ENCODE results near the gene TP53INP2.

Gene TP53INP2

GRCh38 chr20:34706302-34706875, 2.2 kb downstream of the TP53INP2 start:
- Histone ChIP-seq H3K18ac (ENCODE audit: low read length) (no peak overlapping the region), H3K9me3 (replicated peaks in 1 of 2; ENCODE audit: control insufficient read depth in 2 of 2, insufficient read depth in 1 of 2, low read depth in 1 of 2, low read length in 2 of 2) (no peaks in the 10 kb centered on the region), H3K9ac (ENCODE audit: low read depth, low read length, poor library complexity) (no peak overlapping the region), H3K4me3 (ENCODE audit: low read length in 2 of 2) (no peak overlapping the region), H4K91ac (ENCODE audit: low read depth, low read length, poor library complexity) (no peak overlapping the region), H4K8ac (ENCODE audit: low read depth, low read length) (no peak overlapping the region), H2AK5ac (ENCODE audit: low read depth, low read length) (no peak overlapping the region), H3K4me2 (ENCODE audit: insufficient read depth, low read length, poor library complexity, severe bottlenecking) (no peak overlapping the region), H3K27me3 (ENCODE audit: control insufficient read depth in 3 of 3, insufficient read depth in 3 of 3, low read depth in 1 of 3, low read length in 3 of 3) (peaks cover 6 to 54% (median 14%) of the 10 kb centered on the region in 3 experiments), H3K27ac (replicated peaks; ENCODE audit: low read length) (no peak overlapping the region), H2BK120ac (ENCODE audit: low read depth, low read length) (no peak overlapping the region), H3K79me1 (ENCODE audit: low read depth, low read length) (no peaks in the 10 kb centered on the region), H3K36me3 (replicated peaks in 1 of 2; ENCODE audit: control insufficient read depth in 2 of 2, insufficient read depth in 2 of 2, low read length in 2 of 2) (peaks cover 0 to 2% of the 10 kb centered on the region in 2 donors), H2BK5ac (ENCODE audit: low read length) (no peak overlapping the region), H2AFZ (ENCODE audit: low read length) (no peak overlapping the region), H2BK12ac (ENCODE audit: low read length) (no peak overlapping the region), H3K23ac (ENCODE audit: low read depth, low read length, poor library complexity) (no peak overlapping the region), H3K4me1 (ENCODE audit: control insufficient read depth in 2 of 2, insufficient read depth in 1 of 2, low read depth in 1 of 2, low read length in 2 of 2) (peaks cover 6 to 7% of the 10 kb centered on the region in 2 donors), H2BK15ac (ENCODE audit: low read length) (no peak overlapping the region), H3K4ac (ENCODE audit: low read length) (no peak overlapping the region), H3K14ac (ENCODE audit: low read length) (no peak overlapping the region)
- no peak for DNase-seq (ENCODE audit: low spot score)
- no CpG with 5 or more reads among the region's 1 CpG for WGBS, 2 donors (ENCODE audit: extremely low coverage in 2 of 2, insufficient read length in 2 of 2, insufficient replicate concordance in 1 of 2)

DNA sequence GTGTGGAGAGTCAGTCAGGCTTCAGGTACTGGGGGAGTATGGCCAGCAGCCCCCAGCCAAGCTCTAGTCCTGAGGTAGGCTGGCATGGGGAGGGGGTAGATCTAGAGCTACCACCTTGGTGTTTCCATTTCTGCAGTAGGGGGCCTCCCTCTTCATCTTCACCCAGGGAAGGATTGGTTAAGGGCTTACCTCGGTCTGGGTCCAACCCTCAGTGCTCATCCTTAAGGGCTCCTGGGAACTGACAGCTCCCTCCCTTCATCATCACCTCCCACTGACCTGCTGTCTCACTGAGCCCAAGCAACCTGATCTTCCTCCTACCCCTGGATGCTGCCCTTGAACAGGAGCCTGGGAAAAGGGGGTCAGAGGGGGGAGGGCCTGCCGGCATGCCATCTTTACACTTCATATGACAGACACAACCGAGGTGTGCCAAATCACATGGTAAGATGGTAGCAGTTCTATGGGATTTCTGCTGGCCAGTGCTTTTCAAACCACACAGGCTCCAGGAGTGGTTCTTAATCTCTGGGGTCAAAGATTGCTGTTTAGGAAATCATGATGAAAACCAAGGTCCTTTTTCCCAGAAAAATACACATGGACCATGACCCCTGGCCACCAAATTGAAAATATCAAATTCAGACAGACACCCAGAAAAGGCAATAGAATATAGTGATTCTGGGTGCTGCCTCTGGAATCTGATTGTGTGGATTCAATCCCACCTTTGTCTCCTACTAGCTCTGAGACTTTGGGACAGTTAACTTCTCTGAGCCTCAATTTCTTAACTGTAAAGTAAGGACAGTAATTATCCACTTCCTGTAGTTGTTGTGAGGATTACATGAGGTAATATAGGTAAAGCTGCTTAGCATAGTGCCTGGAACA, 3.0 kb downstream of the TP53INP2 start:
- Histone ChIP-seq H3K4ac (ENCODE audit: low read length) (no peak overlapping the region), H3K23ac (ENCODE audit: low read depth, low read length, poor library complexity) (no peak overlapping the region), H3K9me3 (replicated peaks in 1 of 2; ENCODE audit: control insufficient read depth in 2 of 2, insufficient read depth in 1 of 2, low read depth in 1 of 2, low read length in 2 of 2) (no peaks in the 10 kb centered on the region), H3K4me3 (ENCODE audit: low read length in 2 of 2) (no peak overlapping the region), H2BK12ac (ENCODE audit: low read length) (no peak overlapping the region), H2AFZ (ENCODE audit: low read length) (no peak overlapping the region), H3K79me1 (ENCODE audit: low read depth, low read length) (no peaks in the 10 kb centered on the region), H3K4me1 (ENCODE audit: control insufficient read depth in 2 of 2, insufficient read depth in 1 of 2, low read depth in 1 of 2, low read length in 2 of 2) (peaks cover 6 to 7% of the 10 kb centered on the region in 2 donors), H2BK15ac (ENCODE audit: low read length) (no peak overlapping the region), H3K36me3 (replicated peaks in 1 of 2; ENCODE audit: control insufficient read depth in 2 of 2, insufficient read depth in 2 of 2, low read length in 2 of 2) (peaks cover 0 to 2% of the 10 kb centered on the region in 2 donors), H3K27ac (replicated peaks; ENCODE audit: low read length) (no peak overlapping the region), H4K8ac (ENCODE audit: low read depth, low read length) (no peak overlapping the region), H3K18ac (ENCODE audit: low read length) (no peak overlapping the region), H3K9ac (ENCODE audit: low read depth, low read length, poor library complexity) (no peak overlapping the region), H4K91ac (ENCODE audit: low read depth, low read length, poor library complexity) (no peak overlapping the region), H2AK5ac (ENCODE audit: low read depth, low read length) (no peak overlapping the region), H3K4me2 (ENCODE audit: insufficient read depth, low read length, poor library complexity, severe bottlenecking) (no peak overlapping the region), H3K14ac (ENCODE audit: low read length) (no peak overlapping the region), H3K27me3 (ENCODE audit: control insufficient read depth in 3 of 3, insufficient read depth in 3 of 3, low read depth in 1 of 3, low read length in 3 of 3) (peaks cover 6 to 59% (median 8%) of the 10 kb centered on the region in 3 experiments), H2BK120ac (ENCODE audit: low read depth, low read length) (no peak overlapping the region), H2BK5ac (ENCODE audit: low read length) (no peak overlapping the region)
- WGBS, 2 donors (ENCODE audit: extremely low coverage in 2 of 2, insufficient read length in 2 of 2, insufficient replicate concordance in 1 of 2), result no CpG with 5 or more reads among the region's 3 CpGs
- DNase-seq (ENCODE audit: low spot score), result no peak

GRCh38 chr20:34708621-34709043, 4.5 kb downstream of the TP53INP2 start:
- Histone ChIP-seq H3K4me3 (ENCODE audit: low read length in 2 of 2) (peak overlapping the region; percentile 77 to 84), H3K9ac (ENCODE audit: low read depth, low read length, poor library complexity) (no peak overlapping the region), H2BK12ac (ENCODE audit: low read length) (peak overlapping the region; percentile 35), H2AK5ac (ENCODE audit: low read depth, low read length) (no peak overlapping the region), H3K27ac (replicated peaks; ENCODE audit: low read length) (no peak overlapping the region), H2BK120ac (ENCODE audit: low read depth, low read length) (no peak overlapping the region), H3K4me1 (ENCODE audit: control insufficient read depth in 2 of 2, insufficient read depth in 1 of 2, low read depth in 1 of 2, low read length in 2 of 2) (peaks cover 6 to 7% of the 10 kb centered on the region in 2 donors), H3K36me3 (replicated peaks in 1 of 2; ENCODE audit: control insufficient read depth in 2 of 2, insufficient read depth in 2 of 2, low read length in 2 of 2) (peaks cover 6 to 13% of the 10 kb centered on the region in 2 donors), H3K79me1 (ENCODE audit: low read depth, low read length) (no peaks in the 10 kb centered on the region), H3K9me3 (replicated peaks in 1 of 2; ENCODE audit: control insufficient read depth in 2 of 2, insufficient read depth in 1 of 2, low read depth in 1 of 2, low read length in 2 of 2) (peaks cover 0 to 2% of the 10 kb centered on the region in 2 donors), H3K18ac (ENCODE audit: low read length) (peak overlapping the region; percentile 77), H3K23ac (ENCODE audit: low read depth, low read length, poor library complexity) (peak overlapping the region; percentile 82), H3K27me3 (ENCODE audit: control insufficient read depth in 3 of 3, insufficient read depth in 3 of 3, low read depth in 1 of 3, low read length in 3 of 3) (peaks cover 0 to 49% (median 6%) of the 10 kb centered on the region in 3 experiments), H3K4ac (ENCODE audit: low read length) (no peak overlapping the region), H2AFZ (ENCODE audit: low read length) (peak overlapping the region; percentile 100), H2BK5ac (ENCODE audit: low read length) (no peak overlapping the region), H3K14ac (ENCODE audit: low read length) (peak overlapping the region; percentile 50), H2BK15ac (ENCODE audit: low read length) (no peak overlapping the region), H4K8ac (ENCODE audit: low read depth, low read length) (no peak overlapping the region), H4K91ac (ENCODE audit: low read depth, low read length, poor library complexity) (peak overlapping the region; percentile 34), H3K4me2 (ENCODE audit: insufficient read depth, low read length, poor library complexity, severe bottlenecking) (peak overlapping the region; percentile 87)
- peak; percentile 52 for DNase-seq (ENCODE audit: low spot score)
- no CpG with 5 or more reads among the region's 22 CpGs for WGBS, 2 donors (ENCODE audit: extremely low coverage in 2 of 2, insufficient read length in 2 of 2, insufficient replicate concordance in 1 of 2)

Data from neuronal stem cell (in vitro differentiated cells).